ENCODE results near the gene WDR70. TPM values are rescaled to one million over a fixed set of nuclear protein-coding genes. Genes with fewer than 3 reads are reported as not detected.
A peak's percentile ranks its signal among the peaks of the same experiment; 100 is the strongest.

Gene WDR70
- total RNA-seq, 2 donors from 2014 or later = 25.9 to 27.0 TPM

DNA sequence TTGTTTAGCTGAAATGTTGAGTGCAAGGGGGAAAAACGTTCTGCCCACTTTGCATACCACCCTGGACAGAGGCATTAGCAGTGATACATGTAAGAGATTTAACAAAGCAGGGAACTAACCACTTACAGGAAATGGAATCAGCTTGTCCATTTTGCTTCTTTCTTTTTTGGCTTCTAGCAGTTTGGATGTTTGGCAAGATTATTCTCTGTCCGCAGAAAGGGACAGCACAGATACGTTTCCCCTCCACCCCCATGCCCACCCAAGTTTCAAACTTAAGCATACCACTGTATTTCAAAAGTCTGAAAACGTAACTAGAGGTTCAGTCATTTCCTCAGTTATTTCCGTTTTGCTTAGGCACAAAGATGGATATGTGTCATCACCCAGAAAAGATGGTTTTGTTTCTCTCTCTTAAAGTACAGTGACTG, 342.3 kb downstream of the WDR70 start:
- DNase-seq (no peak), ATAC-seq (no peak)
- Histone ChIP-seq H3K4me3 (no peak overlapping the region), H3K36me3 (replicated peaks in 1 of 2; ENCODE audit: insufficient read depth in 1 of 2, low read depth in 2 of 2) (no peaks in the 10 kb centered on the region), H3K27ac (no peak overlapping the region), H3K9me3 (no peaks in the 10 kb centered on the region), H3K4me1 (peaks cover 18% of the 10 kb centered on the region), H3K27me3 (no peaks in the 10 kb centered on the region)
- 63 to 81% methylated on average over 5 of the region's 5 CpGs for WGBS, 2 donors
- no peak for TF ChIP-seq POLR2A (IDR thresholded peaks at IDR 0.05)
- TF ChIP-seq, protein P1, sequence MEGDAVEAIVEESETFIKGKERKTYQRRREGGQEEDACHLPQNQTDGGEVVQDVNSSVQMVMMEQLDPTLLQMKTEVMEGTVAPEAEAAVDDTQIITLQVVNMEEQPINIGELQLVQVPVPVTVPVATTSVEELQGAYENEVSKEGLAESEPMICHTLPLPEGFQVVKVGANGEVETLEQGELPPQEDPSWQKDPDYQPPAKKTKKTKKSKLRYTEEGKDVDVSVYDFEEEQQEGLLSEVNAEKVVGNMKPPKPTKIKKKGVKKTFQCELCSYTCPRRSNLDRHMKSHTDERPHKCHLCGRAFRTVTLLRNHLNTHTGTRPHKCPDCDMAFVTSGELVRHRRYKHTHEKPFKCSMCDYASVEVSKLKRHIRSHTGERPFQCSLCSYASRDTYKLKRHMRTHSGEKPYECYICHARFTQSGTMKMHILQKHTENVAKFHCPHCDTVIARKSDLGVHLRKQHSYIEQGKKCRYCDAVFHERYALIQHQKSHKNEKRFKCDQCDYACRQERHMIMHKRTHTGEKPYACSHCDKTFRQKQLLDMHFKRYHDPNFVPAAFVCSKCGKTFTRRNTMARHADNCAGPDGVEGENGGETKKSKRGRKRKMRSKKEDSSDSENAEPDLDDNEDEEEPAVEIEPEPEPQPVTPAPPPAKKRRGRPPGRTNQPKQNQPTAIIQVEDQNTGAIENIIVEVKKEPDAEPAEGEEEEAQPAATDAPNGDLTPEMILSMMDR (IDR thresholded peaks at IDR 0.05) = no peak
- intact Hi-C loops (cut with DNase I) = no loop called here

DNA sequence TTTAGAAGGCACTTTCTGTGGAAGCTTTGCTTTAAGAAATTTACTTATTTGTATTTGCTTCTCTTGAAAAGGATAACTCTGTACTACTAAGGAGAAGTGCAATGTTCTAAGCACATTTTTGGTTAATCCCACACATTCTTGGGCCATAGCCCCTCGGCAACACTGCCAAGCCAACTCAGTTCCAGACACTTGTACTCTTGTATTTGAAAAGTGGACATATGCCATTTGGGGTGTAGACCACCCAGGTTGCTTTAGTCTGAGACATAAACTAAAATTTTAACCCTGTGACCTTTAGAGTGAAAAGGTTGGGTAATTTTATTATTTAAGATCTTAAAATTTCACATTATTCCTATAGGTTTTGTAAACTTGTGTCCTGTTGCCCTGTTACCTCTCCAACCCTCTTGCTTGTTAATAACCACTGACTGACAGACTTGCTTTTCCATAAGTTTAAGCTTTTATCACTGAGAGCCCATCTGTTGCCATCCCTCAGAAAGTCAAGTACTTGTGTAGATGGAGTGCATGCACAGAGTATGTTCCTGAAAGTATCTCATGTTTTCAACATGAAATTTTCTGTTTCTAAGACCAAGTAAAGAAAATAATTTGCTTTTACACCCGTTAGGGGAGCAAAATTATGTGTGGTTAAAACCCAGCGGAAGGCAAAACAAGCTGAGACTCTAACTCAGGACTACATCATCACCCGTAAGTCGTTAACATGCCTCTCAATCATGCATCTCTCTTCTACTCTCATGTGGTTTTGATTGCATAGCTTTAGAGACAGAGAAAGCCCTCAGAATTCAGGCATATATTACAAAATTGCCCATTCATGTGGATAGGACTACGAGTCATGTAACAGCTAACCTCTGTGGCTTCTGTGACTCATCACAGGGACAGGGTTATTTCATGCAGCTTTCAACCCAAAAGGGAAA, 343.4 kb downstream of the WDR70 start:
- 79 to 88% methylated on average over 6 of the region's 6 CpGs for WGBS, 2 donors
- intact Hi-C loops (cut with DNase I) = no loop called here
- no peak for TF ChIP-seq POLR2A (IDR thresholded peaks at IDR 0.05)
- TF ChIP-seq, protein P1 (IDR thresholded peaks at IDR 0.05) = no peak
- ATAC-seq (no peak), DNase-seq (peak in 1 of 4 donors; percentile 18)
- Histone ChIP-seq H3K9me3 (no peaks in the 10 kb centered on the region), H3K4me3 (no peak overlapping the region), H3K27ac (no peak overlapping the region), H3K4me1 (peaks cover 9% of the 10 kb centered on the region), H3K36me3 (replicated peaks in 1 of 2; ENCODE audit: insufficient read depth in 1 of 2, low read depth in 2 of 2) (no peaks in the 10 kb centered on the region), H3K27me3 (no peaks in the 10 kb centered on the region)

DNA sequence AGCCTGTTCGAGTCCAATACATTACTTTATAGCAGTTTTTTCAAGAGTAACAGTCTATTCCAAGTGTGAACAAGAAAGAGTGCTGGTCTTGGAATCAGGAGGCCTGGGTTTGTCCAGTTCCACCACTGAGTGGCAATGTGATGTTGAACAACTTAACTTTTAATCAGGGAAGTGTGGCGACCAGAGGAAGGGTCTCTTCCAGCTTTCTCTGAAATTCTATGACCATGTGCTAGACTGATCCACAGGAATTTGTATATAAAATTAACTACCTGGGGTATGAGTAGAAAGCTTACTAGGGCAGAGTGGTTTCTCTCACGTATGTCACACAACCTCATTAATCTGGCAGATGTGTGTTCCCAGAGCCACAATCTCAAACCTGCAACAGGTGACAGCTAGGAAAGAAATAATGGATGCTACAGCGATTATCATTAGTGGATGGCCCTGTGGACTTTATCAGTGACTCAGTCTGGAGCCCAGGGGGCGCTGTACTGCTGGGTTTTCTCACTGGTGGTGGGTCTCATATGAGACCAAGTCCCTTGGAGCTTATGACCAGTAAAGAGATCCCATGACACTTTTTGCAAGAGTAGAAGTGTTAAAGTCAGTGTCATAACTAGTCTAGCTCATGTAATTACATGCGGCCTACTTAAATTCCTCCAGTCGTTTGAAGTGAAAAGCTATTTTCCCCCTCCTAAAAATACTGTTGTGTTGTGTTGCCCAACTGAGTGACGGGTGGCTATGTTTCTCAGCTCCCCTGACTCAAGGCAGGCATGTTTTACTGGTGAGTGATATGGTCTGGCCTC, 344.2 kb downstream of the WDR70 start:
- ATAC-seq = no peak
- Histone ChIP-seq H3K4me3 (no peak overlapping the region), H3K36me3 (replicated peaks in 1 of 2; ENCODE audit: insufficient read depth in 1 of 2, low read depth in 2 of 2) (no peaks in the 10 kb centered on the region), H3K27me3 (no peaks in the 10 kb centered on the region), H3K27ac (no peak overlapping the region), H3K4me1 (peaks cover under 1% of the 10 kb centered on the region), H3K9me3 (no peaks in the 10 kb centered on the region)
- intact Hi-C loops (cut with DNase I) = no loop called here
- no peak for DNase-seq
- TF ChIP-seq, protein P1 (IDR thresholded peaks at IDR 0.05) = no peak
- TF ChIP-seq POLR2A (IDR thresholded peaks at IDR 0.05) = no peak
- WGBS, 2 donors = 75 to 79% methylated on average over 8 of the region's 8 CpGs

DNA sequence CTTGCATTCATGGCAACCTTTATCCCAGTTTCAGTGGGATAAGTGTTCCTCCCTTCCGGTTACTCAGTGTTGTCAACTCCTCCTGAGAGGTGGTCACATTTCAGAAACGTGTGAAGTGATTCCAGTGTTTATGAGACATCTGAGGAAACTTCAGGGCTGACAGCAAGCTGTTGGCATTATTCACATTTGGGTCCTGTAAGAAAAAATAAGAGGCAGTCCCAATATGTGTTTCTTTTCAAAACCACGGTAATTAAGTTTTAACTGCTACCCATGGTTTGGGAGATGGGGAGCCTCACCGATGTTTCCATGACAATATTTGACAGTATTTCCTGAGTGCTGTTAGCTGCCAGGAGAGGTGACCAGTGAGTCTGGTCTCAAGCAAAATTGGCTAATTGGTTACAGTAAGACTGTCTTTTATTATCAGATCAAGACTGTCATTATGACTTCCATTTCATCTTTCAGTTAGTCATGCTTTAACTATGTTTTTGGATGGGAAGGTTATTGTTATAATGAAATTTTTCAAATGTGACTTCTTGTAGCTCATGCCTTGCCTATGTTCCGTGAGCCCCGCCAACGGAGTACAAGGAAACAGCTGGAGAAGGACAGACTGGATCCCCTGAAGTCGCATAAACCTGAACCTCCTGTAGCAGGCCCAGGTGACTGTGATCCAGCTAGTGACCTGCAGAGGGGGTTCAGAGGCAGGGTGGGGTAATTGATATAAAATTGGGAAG, 345.4 kb downstream of the WDR70 start:
- no peak for TF ChIP-seq POLR2A (IDR thresholded peaks at IDR 0.05)
- TF ChIP-seq, protein P1 (IDR thresholded peaks at IDR 0.05) = no peak
- no peaks in the 10 kb centered on the region for H3K27me3 ChIP-seq
- H3K9me3 ChIP-seq = no peaks in the 10 kb centered on the region
- DNase-seq (no peak), ATAC-seq (no peak)
- intact Hi-C loops (cut with DNase I) = no loop called here
- H3K36me3 ChIP-seq (replicated peaks in 1 of 2; ENCODE audit: insufficient read depth in 1 of 2, low read depth in 2 of 2) = no peaks in the 10 kb centered on the region
- no peak overlapping the region for H3K27ac ChIP-seq
- H3K4me1 ChIP-seq = no peaks in the 10 kb centered on the region
- no peak overlapping the region for H3K4me3 ChIP-seq
- 94% methylated on average over 8 of the region's 8 CpGs for WGBS, 2 donors
